Ishikawa (cell line): Measurements from ENCODE around the gene QRFPR.

Experiments used
- CEBPB ChIP-seq: IDR thresholded peaks from 2 replicates; pipeline ENCODE4 v1.6.1; 2012
- CREB1 ChIP-seq: IDR thresholded peaks from 2 replicates; pipeline ENCODE4 v1.6.1; 2012; ENCODE audit warnings: low read depth
- EGR1 ChIP-seq: IDR thresholded peaks from 2 replicates; pipeline ENCODE4 v1.6.1; 2012
- EP300 ChIP-seq: IDR thresholded peaks from 2 replicates; pipeline ENCODE4 v1.6.1; 2012; ENCODE audit warnings: borderline replicate concordance
- FOXM1 ChIP-seq: IDR thresholded peaks from 2 replicates; pipeline ENCODE4 v1.6.1; 2012; ENCODE audit warnings: low read depth, borderline replicate concordance
- NFIC ChIP-seq: IDR thresholded peaks from 2 replicates; pipeline ENCODE4 v1.6.1; 2012
- RAD21 ChIP-seq: IDR thresholded peaks from 2 replicates; pipeline ENCODE4 v1.6.1; 2012; ENCODE audit warnings: low read depth
- REST ChIP-seq: IDR thresholded peaks from 2 replicates; pipeline ENCODE4 v1.6.1; 2012; ENCODE audit warnings: low read depth, mild to moderate bottlenecking
- TAF1 ChIP-seq: IDR thresholded peaks from 2 replicates; pipeline ENCODE4 v1.6.1; 2012; ENCODE audit warnings: low read depth, mild to moderate bottlenecking
- YY1 ChIP-seq: IDR thresholded peaks from 2 replicates; pipeline ENCODE4 v1.6.1; 2012; ENCODE audit warnings: low read depth
- ZBTB7A ChIP-seq: IDR thresholded peaks from 2 replicates; pipeline ENCODE4 v1.6.1; 2012; ENCODE audit warnings: low read depth

- TF ChIP-seq EP300, result no peak
- TF ChIP-seq TAF1, result no peak
- no peak for TF ChIP-seq REST
- TF ChIP-seq CREB1, result no peak
- no peak for TF ChIP-seq RAD21
- no peak for TF ChIP-seq EGR1
- no peak for TF ChIP-seq CEBPB
- TF ChIP-seq YY1, result no peak
- no peak for TF ChIP-seq NFIC
- TF ChIP-seq FOXM1, result no peak
- no peak for TF ChIP-seq ZBTB7A
Observed at GRCh38 chr4:121344098-121344497, 36.7 kb downstream of the QRFPR start.
